Measurements from ENCODE around the gene USP33. TPM values are rescaled to one million over a fixed set of nuclear protein-coding genes. Genes with fewer than 3 reads are reported as not detected.
"Not testable (repeated sequence)": the region's sequence is repeated elsewhere in the genome, so short reads cannot be mapped to it uniquely, and the experiment has no call there.

USP33 gene
- total RNA-seq, 2 experiments from 2014 or later: 33.9 to 34.1 TPM

- Mint-ChIP-seq H3K27ac (peak overlapping the region; percentile 64), H3K36me3 (peaks cover 13% of the 10 kb centered on the region), H3K4me1 (peaks cover 70% of the 10 kb centered on the region), H3K4me3 (no peak overlapping the region), H3K27me3 (no peaks in the 10 kb centered on the region), H3K9me3 (no peaks in the 10 kb centered on the region)
- no peak for DNase-seq
Observed at GRCh38 chr1:77668924-77669449, 90.7 kb downstream of the USP33 start.

- no peaks in the 10 kb centered on the region for H3K27me3 Mint-ChIP-seq
- H3K27ac Mint-ChIP-seq: no peak overlapping the region
Observed at GRCh38 chr1:77664939-77665516, 94.6 kb downstream of the USP33 start.

GRCh38 chr1:77661696-77662095 lies 98.0 kb downstream of the USP33 start:
- no peak overlapping the region for H3K27ac Mint-ChIP-seq
- peaks cover 36% of the 10 kb centered on the region for H3K4me1 Mint-ChIP-seq
- no peak for DNase-seq
- no peaks in the 10 kb centered on the region for H3K27me3 Mint-ChIP-seq
- no peaks in the 10 kb centered on the region for H3K9me3 Mint-ChIP-seq
- peaks cover 28% of the 10 kb centered on the region for H3K36me3 Mint-ChIP-seq
- no peak overlapping the region for H3K4me3 Mint-ChIP-seq

More at GRCh38 chr1:77664939-77665516, 94.6 kb downstream of the USP33 start:
- H3K4me3 Mint-ChIP-seq: no peak overlapping the region
- no peak for DNase-seq
- no peaks in the 10 kb centered on the region for H3K9me3 Mint-ChIP-seq
- peaks cover 26% of the 10 kb centered on the region for H3K36me3 Mint-ChIP-seq
- peaks cover 52% of the 10 kb centered on the region for H3K4me1 Mint-ChIP-seq

- Mint-ChIP-seq H3K9me3 (no peaks in the 10 kb centered on the region), H3K4me3 (no peak overlapping the region)
- no peak for DNase-seq
Observed at GRCh38 chr1:77659879-77660593, 99.6 kb downstream of the USP33 start.

GRCh38 chr1:77658271-77658670 lies 101.4 kb downstream of the USP33 start:
- H3K4me1 Mint-ChIP-seq: peaks cover 31% of the 10 kb centered on the region
- H3K27ac Mint-ChIP-seq: no peak overlapping the region
- H3K36me3 Mint-ChIP-seq: peaks cover 39% of the 10 kb centered on the region
- H3K4me3 Mint-ChIP-seq: no peak overlapping the region
- no peak for DNase-seq
- no peaks in the 10 kb centered on the region for H3K9me3 Mint-ChIP-seq
- H3K27me3 Mint-ChIP-seq: no peaks in the 10 kb centered on the region

More at GRCh38 chr1:77659879-77660593, 99.6 kb downstream of the USP33 start:
- Mint-ChIP-seq H3K36me3 (peaks cover 38% of the 10 kb centered on the region), H3K27ac (no peak overlapping the region), H3K27me3 (no peaks in the 10 kb centered on the region), H3K4me1 (peaks cover 40% of the 10 kb centered on the region)

- H3K27ac Mint-ChIP-seq: peak overlapping the region; percentile 3
- no peak for DNase-seq
- peaks cover 11% of the 10 kb centered on the region for H3K9me3 Mint-ChIP-seq
- H3K27me3 Mint-ChIP-seq: no peaks in the 10 kb centered on the region
- peaks cover 32% of the 10 kb centered on the region for H3K4me1 Mint-ChIP-seq
- peaks cover 53% of the 10 kb centered on the region for H3K36me3 Mint-ChIP-seq
- H3K4me3 Mint-ChIP-seq: no peak overlapping the region
Observed at GRCh38 chr1:77655431-77655974, 104.1 kb downstream of the USP33 start.

- peaks cover 66% of the 10 kb centered on the region for H3K36me3 Mint-ChIP-seq
- H3K27ac Mint-ChIP-seq: peak overlapping the region; percentile 69
- no peaks in the 10 kb centered on the region for H3K27me3 Mint-ChIP-seq
- H3K9me3 Mint-ChIP-seq: peaks cover 30% of the 10 kb centered on the region
- DNase-seq: no peak
- peaks cover 26% of the 10 kb centered on the region for H3K4me1 Mint-ChIP-seq
- H3K4me3 Mint-ChIP-seq: no peak overlapping the region
Observed at GRCh38 chr1:77652970-77653516, 106.6 kb downstream of the USP33 start.

GRCh38 chr1:77652268-77652667 lies 107.4 kb downstream of the USP33 start:
- Mint-ChIP-seq H3K4me1 (peaks cover 25% of the 10 kb centered on the region), H3K4me3 (no peak overlapping the region), H3K27ac (peak overlapping the region; percentile 20), H3K36me3 (peaks cover 71% of the 10 kb centered on the region), H3K9me3 (peaks cover 30% of the 10 kb centered on the region), H3K27me3 (no peaks in the 10 kb centered on the region)
- no peak for DNase-seq

- Mint-ChIP-seq H3K9me3 (peaks cover 35% of the 10 kb centered on the region), H3K4me1 (peaks cover 23% of the 10 kb centered on the region), H3K4me3 (no peak overlapping the region), H3K27me3 (no peaks in the 10 kb centered on the region), H3K36me3 (peaks cover 73% of the 10 kb centered on the region), H3K27ac (no peak overlapping the region)
- DNase-seq: no peak
Observed at GRCh38 chr1:77649127-77649526, 110.5 kb downstream of the USP33 start.

GRCh38 chr1:77646224-77646623 lies 113.4 kb downstream of the USP33 start:
- not testable (repeated sequence) for H3K27ac Mint-ChIP-seq, H3K4me3 Mint-ChIP-seq, DNase-seq, H3K27me3 Mint-ChIP-seq
- peaks cover 19% of the 10 kb centered on the region for H3K4me1 Mint-ChIP-seq
- H3K9me3 Mint-ChIP-seq: peaks cover 29% of the 10 kb centered on the region
- H3K36me3 Mint-ChIP-seq: peaks cover 63% of the 10 kb centered on the region

Other genes with a start within 250 kb of the USP33 start
- gene ZZZ3, start 77.2 kb downstream of the USP33 start, total RNA-seq: 10 to 100 TPM; 48.4 to 48.5 TPM
- gene MIGA1, start 19.8 kb upstream of the USP33 start, total RNA-seq: 1 to 10 TPM; 6.1 to 7.5 TPM
- gene NEXN, start 128.8 kb upstream of the USP33 start, total RNA-seq: 1 to 10 TPM; 2.5 to 2.6 TPM
- 100 to 1,000 TPM; 242 to 255 TPM for gene FUBP1, start 219.2 kb upstream of the USP33 start, total RNA-seq
- gene DNAJB4, start 245.1 kb upstream of the USP33 start, total RNA-seq: 1 to 10 TPM; 7.0 to 8.4 TPM

All from activated naive CD8-positive, alpha-beta T cell treated with anti-CD3 and anti-CD28 coated beads for 36 hours (primary cell).